SU-DHL-6 (cell line): ENCODE results near the gene RNFT2.
A peak's percentile ranks its signal among the peaks of the same experiment; 100 is the strongest.

ENCODE experiments used
- CTCF ChIP-seq: fragments of 200-600 bp; sonication (generic); IDR thresholded peaks from one replicate; pipeline ENCODE4 v1.5.1; 2017; ENCODE audit warnings: antibody characterized with exemption, mild to moderate bottlenecking, low read length, moderate library complexity; ENCODE audit not compliant: insufficient read depth, poor library complexity, severe bottlenecking
- EZH2phosphoT487 ChIP-seq: fragments of 200-600 bp; sonication (generic), shearing (Covaris generic); conservative IDR thresholded peaks from 2 replicates; pipeline ENCODE4 v1.6.1; 2018; ENCODE audit warnings: mild to moderate bottlenecking, antibody characterized with exemption, low read length, moderate library complexity, mixed read lengths

GRCh38 chr12:116882742-116883141 is 144.6 kb downstream of the RNFT2 start:
- TF ChIP-seq CTCF: peak; percentile 18
- TF ChIP-seq EZH2phosphoT487: no peak
